HEK293 (cell line): ENCODE results near the gene ATG101.

ENCODE experiments used
- CTCF ChIA-PET: fragments of 350-600 bp; formaldehyde crosslinking; extraction: SDS; loops from one replicate; lab custom pipeline; 2021; ENCODE audit warnings: antibody characterized with exemption; lab: Yijun Ruan, JAX
- POLR2A ChIA-PET: fragments of 300-600 bp; formaldehyde crosslinking; extraction: SDS; loops from one replicate; lab custom pipeline; 2020; ENCODE audit warnings: antibody characterized with exemption, inconsistent platforms; lab: Yijun Ruan, JAX
- H3K27ac ChIP-seq: fragments of 200-500 bp; sonication (Bioruptor generic); 2 replicates; pipeline ENCODE4 v1.5.1; 2014; ENCODE audit warnings: low read depth, low read length, control low read depth, inconsistent platforms; ENCODE audit errors: extremely low read depth
- H3K36me3 ChIP-seq, 2 experiments: fragments of 200-500 bp in 1 of 2; sonication (Bioruptor generic) in 1 of 2; 1 replicate in 1 of 2; 2 replicates in 1 of 2; pipeline ENCODE4 v1.5.1; 2014 to 2017; ENCODE audit warnings: inconsistent platforms in 2 of 2, low read length in 2 of 2; ENCODE audit not compliant: control insufficient read depth in 2 of 2, insufficient read depth in 1 of 2
- H3K4me1 ChIP-seq: fragments of 200-500 bp; sonication (Bioruptor generic); 2 replicates; pipeline ENCODE4 v1.5.1; 2014; ENCODE audit warnings: mild to moderate bottlenecking, low read length, inconsistent platforms; ENCODE audit not compliant: control insufficient read depth, insufficient read depth
- H3K4me3 ChIP-seq: 2 replicates; pipeline ENCODE4 v1.5.1; 2011; ENCODE audit warnings: low read depth, mild to moderate bottlenecking, control low read depth, low read length, moderate library complexity
- H3K9me3 ChIP-seq: fragments of 200-500 bp; sonication (Bioruptor generic); 2 replicates; pipeline ENCODE4 v1.5.1; 2014; ENCODE audit warnings: low read depth, low read length, inconsistent platforms; ENCODE audit not compliant: control insufficient read depth, insufficient read depth
- BCL11A ChIP-seq: fragments of 450-650 bp; formaldehyde crosslinking; IDR thresholded peaks from 2 replicates; pipeline ENCODE4 v1.5.1; 2016; ENCODE audit warnings: low read depth, missing biosample characterization, missing genetic modification characterization
- GLIS1 ChIP-seq: fragments of 450-650 bp; formaldehyde crosslinking; IDR thresholded peaks from 2 replicates; pipeline ENCODE4 v1.5.1; 2016; ENCODE audit warnings: missing biosample characterization, missing genetic modification characterization
- HIC1 ChIP-seq: fragments of 450-650 bp; formaldehyde crosslinking; IDR thresholded peaks from 2 replicates; pipeline ENCODE4 v1.5.1; 2016; ENCODE audit warnings: missing biosample characterization, missing genetic modification characterization
- HOXC10 ChIP-seq: sonication (generic); formaldehyde crosslinking; IDR thresholded peaks from 2 replicates; pipeline ENCODE4 v1.8.1; 2023; ENCODE audit warnings: mild to moderate bottlenecking, missing genetic modification reagents
- HOXD13 ChIP-seq: sonication (generic); formaldehyde crosslinking; IDR thresholded peaks from 2 replicates; pipeline ENCODE4 v1.8.0; 2022; ENCODE audit warnings: missing genetic modification reagents, borderline replicate concordance
- REPIN1 ChIP-seq: fragments of 450-650 bp; formaldehyde crosslinking; IDR thresholded peaks from 2 replicates; pipeline ENCODE4 v1.5.1; 2017; ENCODE audit warnings: missing biosample characterization, missing genetic modification characterization, low read depth
- ZFHX2 ChIP-seq: fragments of 450-650 bp; formaldehyde crosslinking; conservative IDR thresholded peaks from 2 replicates; pipeline ENCODE4 v1.5.1; 2016; ENCODE audit warnings: missing biosample characterization, missing genetic modification characterization
- ZNF23 ChIP-seq: fragments of 450-650 bp; formaldehyde crosslinking; IDR thresholded peaks from 2 replicates; pipeline ENCODE4 v1.5.1; 2016; ENCODE audit warnings: missing biosample characterization, missing genetic modification characterization, borderline replicate concordance
- ZNF362 ChIP-seq: fragments of 450-650 bp; formaldehyde crosslinking; IDR thresholded peaks from 2 replicates; pipeline ENCODE4 v1.5.1; 2016; ENCODE audit warnings: missing biosample characterization, missing genetic modification characterization
- ZNF521 ChIP-seq: fragments of 450-650 bp; formaldehyde crosslinking; IDR thresholded peaks from 2 replicates; pipeline ENCODE4 v1.5.1; 2017; ENCODE audit warnings: missing biosample characterization, mild to moderate bottlenecking, missing genetic modification characterization
- ZNF600 ChIP-seq: fragments of 450-650 bp; formaldehyde crosslinking; IDR thresholded peaks from 2 replicates; pipeline ENCODE4 v1.5.1; 2016; ENCODE audit warnings: missing biosample characterization, missing genetic modification characterization
- ZNF701 ChIP-seq: fragments of 450-650 bp; formaldehyde crosslinking; IDR thresholded peaks from 2 replicates; pipeline ENCODE4 v1.5.1; 2016; ENCODE audit warnings: missing biosample characterization, missing genetic modification characterization
- TF ChIP-seq, protein P1 (sequence below): fragments of 450-650 bp; IDR thresholded peaks from 2 replicates; pipeline ENCODE4 v1.5.1; 2018; ENCODE audit warnings: missing biosample characterization, missing genetic modification characterization

Gene ATG101

GRCh38 chr12:52049286-52049685 is 20.5 kb upstream of the ATG101 start:
- CTCF ChIA-PET: interaction anchor here (1.3 kb wide), 1 partner anchor 17 kb away, joined by 4 read pairs; no protein-coding TSS in a partner anchor
- H3K36me3 ChIP-seq: peaks cover 0 to under 1% of the 10 kb centered on the region in 2 experiments; a peak in 1 of 3 replicates
- no peaks in the 10 kb centered on the region for H3K9me3 ChIP-seq
- no peak overlapping the region for H3K27ac ChIP-seq
- POLR2A ChIA-PET: no interaction called here
- TF ChIP-seq BCL11A: no peak
- peak; percentile 8; the same call in 1 of the 2 replicates for TF ChIP-seq GLIS1
- peaks cover 11% of the 10 kb centered on the region; the same call in 1 of the 2 replicates for H3K4me1 ChIP-seq
- no peak overlapping the region for H3K4me3 ChIP-seq

DNA sequence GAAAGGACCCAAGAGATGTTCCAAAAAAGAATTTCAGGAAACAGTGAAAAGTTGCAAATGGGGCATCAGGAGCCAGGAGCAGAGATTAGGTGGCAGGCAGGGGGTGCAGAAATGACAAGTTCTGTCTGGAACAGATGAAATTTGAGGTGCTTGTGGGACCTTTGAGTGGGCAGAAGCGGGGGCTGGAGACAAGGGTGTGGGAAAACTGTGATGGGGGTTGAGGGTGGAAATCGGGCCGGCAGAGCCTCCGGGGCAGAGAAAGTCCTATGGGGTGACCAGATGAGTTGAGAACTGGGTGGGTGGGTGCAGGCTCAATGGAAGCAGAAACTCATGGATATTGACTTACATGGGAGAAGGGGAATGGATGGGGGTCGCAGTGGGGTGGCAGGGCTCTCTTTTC is 20.1 kb upstream of the ATG101 start:
- ChIA-PET CTCF (interaction anchor here (1.1 kb wide), 1 partner anchor 24 kb away, joined by 6 read pairs; no protein-coding TSS in a partner anchor), POLR2A (no interaction called here)
- Histone ChIP-seq H3K9me3 (no peaks in the 10 kb centered on the region), H3K36me3 (peaks cover 0 to 4% of the 10 kb centered on the region in 2 experiments; a peak in 1 of 3 replicates), H3K4me3 (no peak overlapping the region), H3K4me1 (peaks cover 11% of the 10 kb centered on the region; the same call in 1 of the 2 replicates), H3K27ac (no peak overlapping the region)
- TF ChIP-seq ZNF23 (tag by site-specific recombination) (no peak), ZNF521 (no peak), ZNF701 (tag by site-specific recombination) (no peak), HIC1 (tag by site-specific recombination) (0 out of 2 replicates have a peak, but pooled peaks have one; percentile 19), ZFHX2 (tag by site-specific recombination) (peak; percentile 66), GLIS1 (peak; percentile 4; the same call in 1 of the 2 replicates), ZNF362 (tag by site-specific recombination) (no peak), HOXD13 (CRISPR knock-in tag) (no peak), HOXC10 (CRISPR knock-in tag) (no peak), BCL11A (no peak)
- TF ChIP-seq, all 188 proteins: peak for 3

GRCh38 chr12:52050116-52050757 is 19.5 kb upstream of the ATG101 start:
- Histone ChIP-seq H3K27ac (peak overlapping the region; percentile 30), H3K36me3 (peaks cover 0 to 8% of the 10 kb centered on the region in 2 experiments; a peak in 1 of 3 replicates), H3K9me3 (no peaks in the 10 kb centered on the region), H3K4me3 (peak overlapping the region; percentile 43), H3K4me1 (peaks cover 11% of the 10 kb centered on the region; the same call in 1 of the 2 replicates)
- POLR2A ChIA-PET: interaction anchor here (1.7 to 2.3 kb wide), 3 partner anchors 17 to 24 kb away, joined by 8 to 11 read pairs (median 8); partner anchors contain the start of gene ATG101
- CTCF ChIA-PET: interaction anchor here (0.6 to 1.5 kb wide), 4 partner anchors 21 to 84 kb away, joined by 3 to 6 read pairs (median 4); no protein-coding TSS in a partner anchor
- TF ChIP-seq, protein P1, sequence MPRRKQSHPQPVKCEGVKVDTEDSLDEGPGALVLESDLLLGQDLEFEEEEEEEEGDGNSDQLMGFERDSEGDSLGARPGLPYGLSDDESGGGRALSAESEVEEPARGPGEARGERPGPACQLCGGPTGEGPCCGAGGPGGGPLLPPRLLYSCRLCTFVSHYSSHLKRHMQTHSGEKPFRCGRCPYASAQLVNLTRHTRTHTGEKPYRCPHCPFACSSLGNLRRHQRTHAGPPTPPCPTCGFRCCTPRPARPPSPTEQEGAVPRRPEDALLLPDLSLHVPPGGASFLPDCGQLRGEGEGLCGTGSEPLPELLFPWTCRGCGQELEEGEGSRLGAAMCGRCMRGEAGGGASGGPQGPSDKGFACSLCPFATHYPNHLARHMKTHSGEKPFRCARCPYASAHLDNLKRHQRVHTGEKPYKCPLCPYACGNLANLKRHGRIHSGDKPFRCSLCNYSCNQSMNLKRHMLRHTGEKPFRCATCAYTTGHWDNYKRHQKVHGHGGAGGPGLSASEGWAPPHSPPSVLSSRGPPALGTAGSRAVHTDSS (tag by site-specific recombination): peak; percentile 37; the same call in 1 of the 2 replicates
- TF ChIP-seq ZNF600 (tag by site-specific recombination) (0 out of 2 replicates have a peak, but pooled peaks have one; percentile 80), REPIN1 (no peak)
